HFF-Myc (cell line): ENCODE measurements around the gene FAM13C.

Source experiments
- DNase-seq: peaks from one replicate; pipeline ENCODE4 v3.0.0-alpha.2; 2011; ENCODE audit warnings: low read depth; ENCODE audit errors: extremely low read depth
- H3K4me3 ChIP-seq: replicated peaks from 2 replicates; pipeline ENCODE4 v1.5.1; 2011; ENCODE audit warnings: low read depth, mild to moderate bottlenecking, control low read depth, low read length
- TF ChIP-seq, protein P1 (sequence below): IDR thresholded peaks from 2 replicates; pipeline ENCODE4 v1.5.1; 2012; ENCODE audit warnings: mild to moderate bottlenecking, low read depth, low read length, control low read depth; ENCODE audit errors: missing control alignments

The FAM13C gene

GRCh38 chr10:59324597-59324996, 37.8 kb downstream of the FAM13C start:
- DNase-seq = no peak
- H3K4me3 ChIP-seq = no peak overlapping the region
- TF ChIP-seq, protein P1, sequence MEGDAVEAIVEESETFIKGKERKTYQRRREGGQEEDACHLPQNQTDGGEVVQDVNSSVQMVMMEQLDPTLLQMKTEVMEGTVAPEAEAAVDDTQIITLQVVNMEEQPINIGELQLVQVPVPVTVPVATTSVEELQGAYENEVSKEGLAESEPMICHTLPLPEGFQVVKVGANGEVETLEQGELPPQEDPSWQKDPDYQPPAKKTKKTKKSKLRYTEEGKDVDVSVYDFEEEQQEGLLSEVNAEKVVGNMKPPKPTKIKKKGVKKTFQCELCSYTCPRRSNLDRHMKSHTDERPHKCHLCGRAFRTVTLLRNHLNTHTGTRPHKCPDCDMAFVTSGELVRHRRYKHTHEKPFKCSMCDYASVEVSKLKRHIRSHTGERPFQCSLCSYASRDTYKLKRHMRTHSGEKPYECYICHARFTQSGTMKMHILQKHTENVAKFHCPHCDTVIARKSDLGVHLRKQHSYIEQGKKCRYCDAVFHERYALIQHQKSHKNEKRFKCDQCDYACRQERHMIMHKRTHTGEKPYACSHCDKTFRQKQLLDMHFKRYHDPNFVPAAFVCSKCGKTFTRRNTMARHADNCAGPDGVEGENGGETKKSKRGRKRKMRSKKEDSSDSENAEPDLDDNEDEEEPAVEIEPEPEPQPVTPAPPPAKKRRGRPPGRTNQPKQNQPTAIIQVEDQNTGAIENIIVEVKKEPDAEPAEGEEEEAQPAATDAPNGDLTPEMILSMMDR = no peak

DNA sequence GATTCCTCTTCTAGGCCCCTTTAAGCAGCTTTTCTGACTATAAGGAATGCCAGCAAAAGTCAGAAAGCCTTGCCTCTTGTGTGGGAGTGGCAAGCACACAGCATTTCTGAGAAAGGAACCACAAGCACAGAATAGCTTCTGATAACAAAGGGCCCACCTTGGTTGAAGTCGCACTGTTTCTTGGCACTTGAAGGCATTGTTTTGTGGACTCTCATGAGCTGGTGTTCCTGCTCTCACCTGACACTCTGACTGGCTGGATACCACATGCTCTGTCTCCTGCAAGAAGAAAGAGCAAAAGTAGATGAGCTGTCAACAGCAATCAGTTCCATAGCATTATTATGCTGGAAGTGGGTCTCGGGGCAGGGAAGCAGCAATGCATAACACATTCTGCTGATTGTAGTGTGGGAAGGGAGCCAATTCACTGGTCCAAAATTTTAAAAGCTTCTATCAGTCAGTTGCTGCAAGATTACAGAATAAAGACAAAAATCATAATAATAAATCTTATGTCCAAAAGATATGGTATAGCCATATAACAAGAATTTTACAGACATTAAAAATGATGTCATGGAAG, 38.4 kb downstream of the FAM13C start:
- TF ChIP-seq, protein P1 = no peak
- H3K4me3 ChIP-seq = no peak overlapping the region
- no peak for DNase-seq

DNA sequence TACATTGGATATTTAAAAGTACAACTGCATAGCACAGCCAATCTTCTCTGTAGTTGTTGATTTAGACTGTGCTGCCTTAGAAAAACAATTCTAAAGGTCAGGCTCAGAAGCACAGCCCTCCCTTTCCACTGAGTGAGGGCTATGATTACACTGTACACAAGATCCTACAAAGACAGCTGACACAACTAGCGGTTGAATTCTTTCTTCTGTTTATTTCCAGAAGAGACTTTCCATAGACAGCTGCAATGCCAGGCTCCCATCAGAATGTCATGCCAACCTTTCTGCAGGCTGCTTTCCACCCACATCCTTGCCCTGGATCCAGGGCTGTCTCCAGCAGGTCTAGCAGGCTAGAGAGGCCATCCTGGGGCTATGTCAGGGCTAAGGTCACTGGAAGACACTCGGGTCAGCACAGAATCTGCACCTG, 39.3 kb downstream of the FAM13C start:
- TF ChIP-seq, protein P1 = no peak
- H3K4me3 ChIP-seq = no peak overlapping the region
- no peak for DNase-seq

DNA sequence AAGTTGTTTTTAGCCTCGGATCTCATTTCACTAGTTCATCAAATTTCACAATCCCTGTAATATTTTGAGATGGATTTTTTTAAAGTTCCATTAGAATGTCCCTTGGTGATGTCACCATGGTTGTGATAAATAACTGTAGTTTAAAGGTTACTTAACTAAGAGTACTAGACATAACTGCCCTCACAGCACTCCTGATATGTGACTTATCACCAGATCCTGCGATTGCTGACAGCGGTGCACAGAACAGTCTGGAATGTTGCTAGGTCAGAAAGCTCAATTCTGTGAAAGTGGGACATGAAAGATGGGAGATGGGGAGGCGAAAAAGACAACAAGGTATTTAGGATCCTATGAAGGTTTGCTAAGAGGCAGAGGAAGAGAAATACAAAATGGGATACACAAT, 40.2 kb downstream of the FAM13C start:
- no peak for DNase-seq
- H3K4me3 ChIP-seq = no peak overlapping the region
- TF ChIP-seq, protein P1 = no peak

- TF ChIP-seq, protein P1 = no peak
- DNase-seq = no peak
- no peak overlapping the region for H3K4me3 ChIP-seq
Measured at GRCh38 chr10:59320355-59320754, 42.0 kb downstream of the FAM13C start.

DNA sequence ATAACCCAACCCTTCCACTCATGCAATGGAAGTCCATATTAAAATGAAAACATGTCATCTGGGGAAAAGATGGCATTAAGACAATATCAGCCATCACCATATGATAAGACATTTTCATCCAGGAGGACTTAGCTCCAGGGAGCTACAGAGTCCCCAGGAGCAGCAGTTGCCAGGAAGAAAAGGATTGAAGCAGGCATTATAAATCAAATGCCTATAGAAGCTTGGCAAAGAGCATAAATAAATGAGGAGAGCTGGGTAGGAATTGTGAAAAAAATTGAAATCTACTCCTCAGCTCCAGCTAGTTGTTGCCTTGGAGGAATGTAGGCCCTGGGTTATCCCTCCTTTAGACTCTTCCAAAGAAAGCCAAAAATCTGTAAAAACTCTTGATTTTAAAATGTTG, 42.5 kb downstream of the FAM13C start:
- DNase-seq = no peak
- no peak overlapping the region for H3K4me3 ChIP-seq
- TF ChIP-seq, protein P1 = no peak

DNA sequence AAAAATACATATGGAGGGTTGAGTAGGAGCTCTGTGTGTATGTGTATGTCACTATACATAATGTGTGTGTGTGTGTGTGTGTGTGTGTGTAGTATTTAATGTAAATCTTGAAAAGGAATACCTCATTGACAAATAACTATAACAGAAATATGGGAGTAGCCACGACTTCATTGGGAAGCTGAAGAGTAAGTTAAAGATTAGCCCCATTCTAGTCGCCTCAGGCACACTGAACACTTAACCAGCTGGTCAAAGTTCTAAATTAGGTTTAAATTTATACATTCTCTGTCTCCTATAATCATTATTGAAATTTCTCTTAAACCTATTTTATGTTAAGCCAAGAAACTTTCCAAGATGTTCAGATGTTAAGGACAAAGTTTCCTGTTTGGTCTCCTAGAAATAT, 45.3 kb downstream of the FAM13C start:
- TF ChIP-seq, protein P1 = no peak
- H3K4me3 ChIP-seq = no peak overlapping the region
- no peak for DNase-seq
